HepG2 (cell line): ENCODE results near the gene NUBP2.

ENCODE experiments used
- AHR ChIP-seq: IDR thresholded peaks from 2 replicates; pipeline ENCODE4 v1.6.1; 2018; ENCODE audit warnings: missing genetic modification reagents, missing compliant biosample characterization
- ATF6 ChIP-seq: sonication (generic); formaldehyde crosslinking; conservative IDR thresholded peaks from 2 replicates; pipeline ENCODE4 v1.4.0; 2020; ENCODE audit warnings: missing genetic modification reagents
- CTCF ChIP-seq: sonication (generic); formaldehyde crosslinking; IDR thresholded peaks from 2 replicates; pipeline ENCODE4 v1.5.0; 2020; ENCODE audit warnings: mild to moderate bottlenecking, missing genetic modification reagents, moderate library complexity
- NFYC ChIP-seq: IDR thresholded peaks from 2 replicates; pipeline ENCODE4 v1.6.1; 2016; ENCODE audit warnings: missing genetic modification reagents, missing compliant biosample characterization
- NR2C2 ChIP-seq: sonication (generic); formaldehyde crosslinking; IDR thresholded peaks from 2 replicates; pipeline ENCODE4 v1.4.0; 2020; ENCODE audit warnings: missing genetic modification reagents, mild to moderate bottlenecking, moderate library complexity, borderline replicate concordance
- POLR2A ChIP-seq, 2 experiments: IDR thresholded peaks; 2 replicates each; pipeline ENCODE4 v1.6.1; 2011; ENCODE audit warnings: low read depth in 2 of 2, low read length in 2 of 2, mild to moderate bottlenecking in 1 of 2, moderate library complexity in 1 of 2; ENCODE audit not compliant: insufficient read depth in 1 of 2
- POLR2AphosphoS5 ChIP-seq: IDR thresholded peaks from 2 replicates; pipeline ENCODE4 v1.6.1; 2012; ENCODE audit warnings: low read depth, low read length
- REST ChIP-seq, 2 experiments: IDR thresholded peaks; 2 replicates each; pipeline ENCODE4 v1.6.1; 2011 to 2012; ENCODE audit warnings: low read length in 2 of 2, borderline replicate concordance in 1 of 2, low read depth in 1 of 2, mild to moderate bottlenecking in 1 of 2, moderate library complexity in 1 of 2
- RFX5 ChIP-seq: IDR thresholded peaks from 2 replicates; pipeline ENCODE4 v1.6.1; 2011; ENCODE audit warnings: low read depth, low read length, improper control_type of control experiment
- TFAP4 ChIP-seq: sonication (generic); IDR thresholded peaks from 2 replicates; pipeline ENCODE4 v1.6.1; 2016; ENCODE audit warnings: low read depth, borderline replicate concordance
- ZNF121 ChIP-seq: sonication (generic); formaldehyde crosslinking; IDR thresholded peaks from 2 replicates; pipeline ENCODE4 v1.5.0; 2020; ENCODE audit warnings: mild to moderate bottlenecking, missing genetic modification reagents
- ZNF576 ChIP-seq: sonication (generic); formaldehyde crosslinking; IDR thresholded peaks from 2 replicates; pipeline ENCODE4 v1.4.0; 2020; ENCODE audit warnings: mild to moderate bottlenecking, missing genetic modification reagents
- ZNF776 ChIP-seq: sonication (generic); formaldehyde crosslinking; IDR thresholded peaks from 2 replicates; pipeline ENCODE4 v1.4.0; 2020; ENCODE audit warnings: mild to moderate bottlenecking, missing genetic modification reagents
- ZNF800 ChIP-seq: sonication (generic); formaldehyde crosslinking; IDR thresholded peaks from 2 replicates; pipeline ENCODE4 v1.4.0; 2020; ENCODE audit warnings: missing genetic modification reagents

GRCh38 chr16:1794908-1795666 lies 12.3 kb downstream of the NUBP2 start:
- TF ChIP-seq POLR2A (IDR thresholded peaks at IDR 0.05; ENCODE audit: insufficient read depth in 1 of 2, low read depth in 2 of 2, low read length in 2 of 2) (0 out of 4 replicates have a peak, but pooled peaks of 1 of the 2 experiments have one; percentile 21), AHR (CRISPR knock-in tag) (no peak), ZNF800 (CRISPR knock-in tag) (no peak), ZNF776 (CRISPR knock-in tag) (no peak), ATF6 (CRISPR knock-in tag) (no peak), REST (IDR thresholded peaks at IDR 0.05; ENCODE audit: borderline replicate concordance in 1 of 2, low read depth in 1 of 2, low read length in 2 of 2) (no peak), TFAP4 (no peak), NR2C2 (CRISPR knock-in tag) (no peak), CTCF (CRISPR knock-in tag) (no peak), RFX5 (no peak), POLR2AphosphoS5 (no peak), ZNF576 (no peak), ZNF121 (no peak), NFYC (CRISPR knock-in tag) (no peak)
